ENCODE data around the gene BRF1. TPM values are rescaled to one million over a fixed set of nuclear protein-coding genes. Genes with fewer than 3 reads are reported as not detected.

Gene BRF1
- total RNA-seq, 1 donor from 2014 or later, result 16.9 TPM

DNA sequence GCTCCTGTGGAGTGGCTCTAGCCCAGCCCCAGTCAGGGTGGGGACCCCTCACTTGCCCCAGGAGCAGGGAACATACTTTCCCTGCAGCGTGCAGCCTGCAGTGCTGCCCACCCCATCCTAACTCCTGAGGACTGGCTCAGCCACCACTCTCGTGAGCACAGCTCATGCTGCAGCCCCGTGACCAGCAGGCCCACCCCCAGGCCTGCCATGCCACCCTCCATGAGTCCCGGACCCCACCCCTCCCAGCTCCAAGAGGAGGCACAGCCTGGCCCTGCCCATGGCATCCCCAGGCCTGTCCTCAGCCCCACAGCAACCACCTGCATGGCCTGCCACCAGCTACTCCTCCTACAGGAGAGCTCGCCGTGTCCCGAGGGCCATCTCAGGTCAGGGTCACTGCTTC lies 128.3 kb downstream of the BRF1 start:
- Mint-ChIP-seq H3K4me1 (peaks cover 7% of the 10 kb centered on the region), H3K9me3 (no peaks in the 10 kb centered on the region), H3K36me3 (no peaks in the 10 kb centered on the region), H3K27me3 (ENCODE audit: insufficient read depth, low read depth) (peaks cover 11% of the 10 kb centered on the region), H3K4me3 (no peak overlapping the region), H3K27ac (no peak overlapping the region)
- Histone ChIP-seq H3K4me1 (no peaks in the 10 kb centered on the region), H2AFZ (replicated peaks) (no peak overlapping the region), H3K27me3 (peaks cover 23% of the 10 kb centered on the region), H3K4me2 (no peak overlapping the region), H4K20me1 (ENCODE audit: low read depth) (peaks cover 36% of the 10 kb centered on the region), H3F3A (ENCODE audit: low read depth) (peaks cover 5% of the 10 kb centered on the region), H3K9ac (no peak overlapping the region), H3K79me2 (ENCODE audit: low read depth) (no peaks in the 10 kb centered on the region), H3K36me3 (no peaks in the 10 kb centered on the region), H3K9me3 (ENCODE audit: low read depth) (no peaks in the 10 kb centered on the region), H3K27ac (no peak overlapping the region), H3K4me3 (no peak overlapping the region)
- TF ChIP-seq EZH2 (IDR thresholded peaks at IDR 0.05), result no peak
- TF ChIP-seq EZH2phosphoT487 (IDR thresholded peaks at IDR 0.05), result no peak
- TF ChIP-seq, protein P1, sequence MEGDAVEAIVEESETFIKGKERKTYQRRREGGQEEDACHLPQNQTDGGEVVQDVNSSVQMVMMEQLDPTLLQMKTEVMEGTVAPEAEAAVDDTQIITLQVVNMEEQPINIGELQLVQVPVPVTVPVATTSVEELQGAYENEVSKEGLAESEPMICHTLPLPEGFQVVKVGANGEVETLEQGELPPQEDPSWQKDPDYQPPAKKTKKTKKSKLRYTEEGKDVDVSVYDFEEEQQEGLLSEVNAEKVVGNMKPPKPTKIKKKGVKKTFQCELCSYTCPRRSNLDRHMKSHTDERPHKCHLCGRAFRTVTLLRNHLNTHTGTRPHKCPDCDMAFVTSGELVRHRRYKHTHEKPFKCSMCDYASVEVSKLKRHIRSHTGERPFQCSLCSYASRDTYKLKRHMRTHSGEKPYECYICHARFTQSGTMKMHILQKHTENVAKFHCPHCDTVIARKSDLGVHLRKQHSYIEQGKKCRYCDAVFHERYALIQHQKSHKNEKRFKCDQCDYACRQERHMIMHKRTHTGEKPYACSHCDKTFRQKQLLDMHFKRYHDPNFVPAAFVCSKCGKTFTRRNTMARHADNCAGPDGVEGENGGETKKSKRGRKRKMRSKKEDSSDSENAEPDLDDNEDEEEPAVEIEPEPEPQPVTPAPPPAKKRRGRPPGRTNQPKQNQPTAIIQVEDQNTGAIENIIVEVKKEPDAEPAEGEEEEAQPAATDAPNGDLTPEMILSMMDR (IDR thresholded peaks at IDR 0.05), result no peak
- no peak for DNase-seq (ENCODE audit: low spot score)

DNA sequence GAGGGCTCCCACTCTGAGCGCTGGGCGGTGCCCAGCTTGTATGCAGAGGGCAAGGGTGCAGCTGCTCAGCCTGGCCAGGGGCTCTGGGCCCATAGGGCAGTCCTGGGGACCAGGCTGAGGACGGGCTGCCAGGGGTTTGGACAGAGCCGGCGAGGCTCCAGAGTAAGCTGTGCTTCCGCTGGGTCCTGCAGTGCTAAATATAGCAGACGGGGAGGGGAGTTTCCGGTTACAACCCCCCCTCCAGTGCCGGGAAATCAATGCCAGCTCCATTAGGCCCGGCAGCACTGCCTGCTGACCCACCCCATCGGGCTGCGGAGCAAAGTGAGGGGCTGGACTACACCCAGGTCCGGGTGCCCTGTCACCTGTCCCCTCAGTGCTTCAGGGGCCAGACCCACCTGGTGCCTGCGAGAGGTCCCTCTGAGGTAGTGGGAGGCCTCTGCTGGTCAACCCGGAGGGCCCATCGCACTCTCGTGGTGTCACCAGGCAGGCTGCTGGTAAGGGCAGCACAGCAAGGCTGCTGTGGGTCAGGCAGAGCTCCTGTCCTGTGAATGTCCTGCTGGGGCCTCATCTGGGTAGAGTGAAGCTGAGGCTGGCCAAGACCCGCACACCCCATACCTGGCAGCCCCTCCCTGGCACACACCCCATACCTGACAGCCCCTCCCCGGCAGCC lies 129.7 kb downstream of the BRF1 start:
- Mint-ChIP-seq H3K36me3 (no peaks in the 10 kb centered on the region), H3K4me1 (peaks cover 7% of the 10 kb centered on the region), H3K4me3 (no peak overlapping the region), H3K9me3 (no peaks in the 10 kb centered on the region), H3K27ac (no peak overlapping the region), H3K27me3 (ENCODE audit: insufficient read depth, low read depth) (peaks cover 13% of the 10 kb centered on the region)
- H4K20me1 ChIP-seq (ENCODE audit: low read depth), result peaks cover 43% of the 10 kb centered on the region
- TF ChIP-seq EZH2phosphoT487 (IDR thresholded peaks at IDR 0.05) (no peak), EZH2 (IDR thresholded peaks at IDR 0.05) (no peak)
- TF ChIP-seq, protein P1 (IDR thresholded peaks at IDR 0.05), result no peak
- no peaks in the 10 kb centered on the region for H3K36me3 ChIP-seq
- no peaks in the 10 kb centered on the region for H3K79me2 ChIP-seq (ENCODE audit: low read depth)
- no peak for DNase-seq (ENCODE audit: low spot score)
- no peak overlapping the region for H3K4me2 ChIP-seq
- H3K4me3 ChIP-seq, result no peak overlapping the region
- peaks cover 12% of the 10 kb centered on the region for H3F3A ChIP-seq (ENCODE audit: low read depth)
- H3K27me3 ChIP-seq, result peaks cover 36% of the 10 kb centered on the region
- no peak overlapping the region for H2AFZ ChIP-seq (replicated peaks)
- no peaks in the 10 kb centered on the region for H3K4me1 ChIP-seq
- no peaks in the 10 kb centered on the region for H3K9me3 ChIP-seq (ENCODE audit: low read depth)
- H3K27ac ChIP-seq, result no peak overlapping the region
- no peak overlapping the region for H3K9ac ChIP-seq

DNA sequence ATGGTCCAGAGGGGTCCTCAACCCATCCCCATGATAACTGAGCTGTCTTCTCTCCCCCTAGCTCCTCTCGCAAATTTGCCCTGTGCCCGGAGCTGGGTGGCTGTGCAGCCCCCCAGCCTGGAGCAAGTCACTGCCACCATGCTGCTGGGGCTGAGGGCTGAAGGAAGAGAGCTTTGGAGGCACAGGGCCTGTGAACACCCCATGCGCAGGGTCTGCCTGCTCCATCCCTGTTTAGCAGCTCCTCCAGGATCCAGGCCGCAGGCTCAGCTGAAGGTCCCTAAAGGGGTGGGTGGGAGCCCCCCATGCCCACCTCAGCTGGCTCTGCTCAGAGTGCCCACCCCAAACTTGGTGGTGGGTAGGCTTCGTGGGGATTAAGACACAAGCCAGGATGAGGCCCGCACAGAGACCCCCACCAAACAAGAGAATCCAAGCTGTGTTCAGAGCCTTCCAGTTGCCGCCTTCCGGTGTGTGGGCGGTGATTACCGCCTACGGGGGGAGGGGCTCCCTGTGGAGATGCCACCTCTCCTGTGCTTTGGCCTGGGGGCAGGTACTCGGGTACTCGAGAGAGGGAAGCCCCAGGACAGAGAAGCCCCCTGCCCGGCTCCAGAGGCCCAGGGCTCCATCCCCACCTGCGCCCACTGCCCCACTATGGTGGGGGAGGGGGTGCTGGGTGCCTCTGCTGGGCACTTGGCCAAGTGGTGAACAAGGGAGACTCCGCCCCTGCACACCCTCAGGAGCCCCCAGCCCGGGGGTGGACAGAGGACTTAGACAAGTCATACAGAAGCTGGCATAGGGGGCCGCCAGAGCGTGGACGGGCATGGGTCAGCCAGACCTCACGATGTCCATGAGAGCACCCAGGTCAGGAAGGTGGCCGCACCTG lies 130.8 kb downstream of the BRF1 start:
- Mint-ChIP-seq H3K9me3 (no peaks in the 10 kb centered on the region), H3K27ac (no peak overlapping the region), H3K4me3 (peak overlapping the region; percentile 82), H3K36me3 (no peaks in the 10 kb centered on the region), H3K4me1 (peaks cover 7% of the 10 kb centered on the region), H3K27me3 (ENCODE audit: insufficient read depth, low read depth) (peaks cover 11% of the 10 kb centered on the region)
- Histone ChIP-seq H3K9ac (no peak overlapping the region), H2AFZ (replicated peaks) (no peak overlapping the region), H3K27ac (no peak overlapping the region), H3K4me1 (no peaks in the 10 kb centered on the region), H3K4me3 (no peak overlapping the region), H3K27me3 (peaks cover 40% of the 10 kb centered on the region), H3F3A (ENCODE audit: low read depth) (peaks cover 12% of the 10 kb centered on the region), H3K36me3 (no peaks in the 10 kb centered on the region), H3K9me3 (ENCODE audit: low read depth) (no peaks in the 10 kb centered on the region), H4K20me1 (ENCODE audit: low read depth) (peaks cover 44% of the 10 kb centered on the region), H3K79me2 (ENCODE audit: low read depth) (no peaks in the 10 kb centered on the region), H3K4me2 (no peak overlapping the region)
- no peak for DNase-seq (ENCODE audit: low spot score)
- TF ChIP-seq EZH2 (IDR thresholded peaks at IDR 0.05) (no peak), EZH2phosphoT487 (IDR thresholded peaks at IDR 0.05) (no peak)
- TF ChIP-seq, protein P1 (IDR thresholded peaks at IDR 0.05), result no peak
